GM12874 (cell line): ENCODE results near the gene BUD31.

Source experiments
- CTCF ChIP-seq: IDR thresholded peaks from 2 replicates; pipeline ENCODE4 v1.5.1; 2011; ENCODE audit warnings: low read depth, mild to moderate bottlenecking, control low read depth, low read length, moderate library complexity; ENCODE audit not compliant: insufficient read depth

BUD31 gene

DNA sequence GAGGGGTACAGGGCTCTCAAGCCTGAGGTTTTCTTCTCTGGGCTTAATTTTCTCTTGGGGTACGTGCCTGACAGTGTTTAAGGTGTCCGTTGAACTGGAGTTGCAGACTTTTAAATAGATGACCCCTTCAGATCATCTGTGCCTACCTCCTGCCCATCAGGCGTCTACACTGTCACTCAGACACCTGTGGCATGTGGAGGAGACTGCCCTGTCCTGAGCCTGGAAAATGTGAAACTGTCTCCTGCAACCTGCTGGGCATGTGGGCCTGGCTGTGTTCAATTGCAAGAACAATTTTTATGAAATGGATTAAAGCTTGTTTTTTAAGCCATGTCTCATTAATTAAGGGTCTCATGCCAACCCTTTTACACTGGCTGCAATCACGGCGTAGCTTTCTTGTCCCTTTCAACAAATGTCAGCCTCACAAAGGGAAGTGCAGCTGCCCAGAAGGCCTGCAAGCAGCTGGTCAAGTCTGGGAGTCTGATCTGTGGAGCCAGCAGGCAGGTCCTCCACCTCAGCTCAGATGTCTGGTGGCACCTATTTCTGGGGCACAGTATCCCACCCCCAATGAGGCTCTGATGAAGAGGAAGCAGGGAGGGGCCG, 48.4 kb downstream of the BUD31 start:
- no peak for TF ChIP-seq CTCF

DNA sequence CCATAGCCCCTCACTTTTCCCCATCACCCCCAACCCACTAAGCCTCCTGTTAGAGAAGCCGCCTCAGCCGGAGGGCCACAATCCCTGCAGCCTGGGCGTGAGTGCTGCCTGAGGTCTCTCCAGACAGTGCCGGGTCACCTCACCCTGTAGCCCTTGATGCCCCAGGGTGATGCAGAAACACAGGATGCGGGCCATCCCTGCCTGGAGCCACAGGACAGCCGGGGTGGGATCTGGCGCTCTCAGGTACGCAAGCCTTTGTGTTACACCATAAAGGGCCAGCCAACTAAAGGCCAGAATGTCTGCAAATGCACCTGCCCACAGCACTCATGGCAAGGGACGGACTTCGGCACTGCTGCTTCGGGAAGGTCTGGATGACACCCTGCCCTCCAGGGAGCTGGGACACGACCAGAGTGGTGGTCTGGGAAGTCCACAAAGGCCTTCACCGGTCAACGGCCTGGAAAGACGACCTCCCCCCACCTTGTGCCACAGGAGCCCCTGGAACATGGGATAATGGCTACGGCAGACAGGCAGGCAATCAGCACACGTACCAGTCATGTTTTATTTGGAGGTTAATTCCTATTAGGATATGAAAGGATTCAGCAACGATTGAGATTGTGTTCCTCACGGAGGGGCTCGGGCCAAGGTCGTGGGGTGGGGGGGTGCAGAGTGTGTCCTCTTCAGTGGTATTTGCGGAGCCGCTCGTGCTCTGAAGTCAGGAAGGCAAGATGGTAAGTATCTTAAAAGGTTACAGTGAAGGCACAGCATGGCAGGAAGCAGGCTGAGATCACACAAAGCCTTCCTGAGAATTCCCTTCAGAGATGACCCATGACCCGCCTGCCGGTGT, 49.1 kb downstream of the BUD31 start:
- TF ChIP-seq CTCF = no peak

- peak; percentile 57 for TF ChIP-seq CTCF
Observed at GRCh38 chr7:99459087-99459486, 50.3 kb downstream of the BUD31 start.

GRCh38 chr7:99460651-99461050, 51.9 kb downstream of the BUD31 start:
- TF ChIP-seq CTCF = no peak

DNA sequence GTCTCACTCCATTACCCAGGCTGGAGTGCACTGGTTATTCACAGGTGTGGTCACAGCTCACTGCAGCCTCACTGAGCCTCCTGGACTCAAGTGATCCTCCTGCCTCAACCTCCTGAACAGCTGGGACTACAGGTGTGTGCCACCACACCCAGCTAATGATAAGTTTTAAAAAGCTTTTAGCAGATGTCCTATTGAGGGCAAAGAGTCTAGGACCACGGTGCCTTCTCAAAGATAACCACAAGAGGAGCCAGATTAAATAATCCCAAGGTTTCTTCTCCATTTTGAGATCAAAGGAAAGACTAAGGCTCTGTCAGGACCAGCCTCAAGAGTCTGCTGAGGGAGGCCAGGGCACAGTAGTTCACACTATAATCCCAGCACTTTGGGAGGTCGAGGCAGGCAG, 52.5 kb downstream of the BUD31 start:
- no peak for TF ChIP-seq CTCF

- TF ChIP-seq CTCF = no peak
Observed at GRCh38 chr7:99465421-99465768, 56.6 kb downstream of the BUD31 start.

- no peak for TF ChIP-seq CTCF
Observed at GRCh38 chr7:99468336-99468918, 59.7 kb downstream of the BUD31 start.
